Non-pigmented ciliary epithelial cell (primary cell): Measurements from ENCODE around the gene TRABD.
"Not testable (repeated sequence)": the region's sequence is repeated elsewhere in the genome, so short reads cannot be mapped to it uniquely, and the experiment has no call there.

Experiments used
- DNase-seq: peaks from one replicate; pipeline ENCODE4 v3.0.0-alpha.2; 2010; ENCODE audit warnings: low read depth

TRABD gene

DNA sequence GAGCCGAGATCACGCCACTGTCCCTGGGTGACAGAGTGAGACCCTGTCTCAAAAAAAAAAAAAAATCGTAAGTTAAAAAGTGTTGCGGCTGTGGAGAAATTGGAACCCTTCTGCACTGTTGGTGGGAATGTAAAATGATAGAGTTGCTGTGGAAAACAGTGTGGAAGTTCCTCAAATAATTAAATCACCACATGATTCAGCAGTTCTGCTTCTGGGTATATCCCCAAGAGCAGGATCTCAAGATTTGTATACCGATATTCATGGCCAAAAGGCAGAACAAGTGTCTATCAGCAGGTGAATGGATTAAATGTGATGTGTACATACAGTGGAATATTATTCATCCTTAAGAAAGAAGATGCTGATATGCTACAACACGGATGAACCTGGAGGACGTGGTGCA is 18.9 kb downstream of the TRABD start:
- no peak for DNase-seq

DNA sequence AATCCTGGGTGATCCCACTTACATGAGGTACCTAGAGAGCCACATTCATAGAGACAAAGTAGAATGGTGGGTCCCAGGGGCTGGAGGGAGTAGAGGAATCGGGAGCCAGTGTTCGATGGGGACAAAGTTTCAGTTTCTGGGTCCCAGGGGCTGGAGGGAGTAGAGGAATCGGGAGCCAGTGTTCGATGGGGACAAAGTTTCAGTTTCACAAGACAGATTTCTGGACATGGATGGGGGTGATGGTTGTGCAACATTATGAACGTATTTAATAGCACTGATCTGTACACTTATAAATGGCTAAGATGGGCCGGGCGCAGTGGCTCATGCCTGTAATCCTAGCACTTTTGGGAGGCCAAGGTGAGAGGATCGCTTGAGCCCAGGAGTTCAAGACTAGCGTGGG is 19.3 kb downstream of the TRABD start:
- not testable (repeated sequence) for DNase-seq

DNA sequence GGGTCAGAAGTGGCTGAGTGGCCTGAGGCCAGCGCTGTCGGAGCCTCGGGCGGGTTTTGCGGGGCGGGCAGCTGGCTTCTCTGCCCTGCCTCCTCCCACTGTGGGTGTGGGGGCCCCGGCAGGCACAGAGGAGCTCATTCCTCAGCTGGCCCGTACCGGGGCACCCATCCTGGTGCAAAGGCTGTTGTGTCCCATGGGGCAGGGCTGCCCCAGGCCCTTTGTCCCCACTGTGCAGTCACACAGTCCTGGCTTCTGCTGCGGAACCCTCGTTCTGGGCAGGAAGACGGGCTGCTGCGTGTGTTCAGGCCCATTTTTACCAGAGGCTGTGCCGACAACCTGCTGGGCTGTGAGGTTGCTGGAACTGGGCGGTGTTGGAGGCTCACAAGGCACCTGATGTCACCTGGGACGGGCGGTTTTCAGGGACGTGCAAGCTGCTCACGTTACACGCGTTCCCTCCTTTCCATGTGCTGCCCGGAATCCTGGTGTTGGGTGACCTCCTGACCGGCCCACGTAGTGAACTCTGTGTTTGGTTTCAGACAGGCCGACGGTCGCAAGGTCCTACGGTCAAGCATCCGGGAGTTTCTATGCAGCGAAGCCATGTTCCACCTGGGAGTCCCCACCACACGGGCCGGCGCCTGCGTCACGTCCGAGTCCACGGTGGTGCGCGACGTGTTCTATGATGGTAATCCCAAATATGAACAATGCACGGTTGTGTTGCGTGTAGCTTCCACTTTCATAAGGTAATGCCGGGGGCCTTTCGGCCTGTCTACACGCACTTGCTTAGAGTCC is 20.3 kb downstream of the TRABD start:
- DNase-seq, result no peak

DNA sequence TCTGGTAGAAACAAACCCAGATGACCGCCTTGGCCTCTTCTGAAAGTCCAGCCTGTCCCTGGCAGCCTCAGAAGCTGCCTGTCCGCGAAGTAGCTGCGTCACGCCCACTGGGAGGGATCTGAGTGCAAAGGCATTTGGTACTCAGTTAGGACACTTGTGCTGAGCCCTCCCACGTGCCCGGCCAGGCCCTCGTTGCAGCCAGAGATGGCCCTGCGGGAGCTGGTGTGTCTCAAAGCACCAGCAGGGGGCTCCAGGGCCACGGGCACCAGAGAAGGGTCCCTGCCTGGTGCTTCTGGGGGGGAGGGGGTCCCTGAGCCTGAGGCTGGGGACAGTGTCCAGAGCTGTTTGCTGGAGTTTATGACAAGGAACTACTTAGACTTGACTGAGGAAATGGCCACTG is 20.9 kb downstream of the TRABD start:
- no peak for DNase-seq

DNA sequence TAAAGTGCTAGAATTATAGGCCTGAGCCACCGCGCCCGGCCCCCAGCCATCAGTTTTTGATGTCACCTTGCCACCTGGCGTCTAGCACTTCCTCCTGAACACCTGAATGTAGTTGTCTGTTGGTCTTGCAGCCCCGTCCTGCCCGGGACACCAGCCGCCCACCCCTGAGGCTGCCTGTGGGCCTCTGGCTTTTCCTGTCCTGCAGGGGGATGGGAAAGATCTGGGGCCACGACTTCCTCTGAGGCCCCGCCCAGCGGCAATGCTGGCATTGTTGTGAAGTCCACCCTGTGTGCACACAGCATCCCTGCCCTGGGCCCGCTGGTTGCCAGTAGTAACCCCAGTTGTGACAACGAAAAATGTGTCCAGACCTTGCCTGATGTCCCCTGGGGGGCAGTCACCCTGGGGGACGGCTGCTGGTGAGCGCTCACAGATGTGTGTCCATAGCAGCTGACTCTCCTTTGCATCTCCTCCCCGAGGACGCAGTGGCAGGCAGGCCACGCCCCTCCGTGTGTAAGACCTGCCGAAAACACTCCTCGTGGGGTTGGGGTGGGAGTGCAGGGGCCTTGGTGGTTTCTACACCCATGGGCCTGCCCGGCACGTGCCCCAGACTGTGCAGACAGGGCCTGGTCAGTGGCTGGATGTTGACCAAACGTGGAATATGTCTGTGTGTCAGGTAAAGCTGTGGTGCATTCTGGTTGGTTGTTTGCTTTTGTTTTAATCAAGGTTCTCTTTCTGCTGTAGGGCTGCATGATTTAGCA is 21.8 kb downstream of the TRABD start:
- no peak for DNase-seq

DNA sequence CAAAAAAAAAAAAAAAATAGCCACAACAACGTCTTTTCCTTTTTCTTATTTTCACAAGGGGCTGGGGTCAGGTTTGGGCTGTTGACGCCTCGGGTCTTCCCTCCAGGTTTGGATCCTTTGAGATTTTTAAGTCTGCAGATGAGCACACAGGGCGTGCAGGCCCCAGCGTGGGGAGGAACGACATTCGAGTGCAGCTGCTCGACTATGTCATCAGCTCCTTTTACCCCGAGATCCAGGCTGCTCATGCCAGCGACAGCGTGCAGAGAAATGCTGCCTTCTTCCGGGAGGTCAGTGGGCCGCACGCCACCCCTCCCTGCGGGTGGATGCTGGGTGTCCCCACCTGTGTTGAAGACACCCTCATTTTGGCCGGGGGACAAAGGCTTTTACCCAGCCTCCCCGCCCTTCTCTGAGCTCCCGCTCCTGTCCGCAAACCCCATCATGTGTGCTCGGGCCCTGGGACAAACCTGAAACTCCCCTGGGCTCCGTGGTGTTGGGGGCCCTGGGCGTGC is 22.8 kb downstream of the TRABD start:
- no peak for DNase-seq

DNA sequence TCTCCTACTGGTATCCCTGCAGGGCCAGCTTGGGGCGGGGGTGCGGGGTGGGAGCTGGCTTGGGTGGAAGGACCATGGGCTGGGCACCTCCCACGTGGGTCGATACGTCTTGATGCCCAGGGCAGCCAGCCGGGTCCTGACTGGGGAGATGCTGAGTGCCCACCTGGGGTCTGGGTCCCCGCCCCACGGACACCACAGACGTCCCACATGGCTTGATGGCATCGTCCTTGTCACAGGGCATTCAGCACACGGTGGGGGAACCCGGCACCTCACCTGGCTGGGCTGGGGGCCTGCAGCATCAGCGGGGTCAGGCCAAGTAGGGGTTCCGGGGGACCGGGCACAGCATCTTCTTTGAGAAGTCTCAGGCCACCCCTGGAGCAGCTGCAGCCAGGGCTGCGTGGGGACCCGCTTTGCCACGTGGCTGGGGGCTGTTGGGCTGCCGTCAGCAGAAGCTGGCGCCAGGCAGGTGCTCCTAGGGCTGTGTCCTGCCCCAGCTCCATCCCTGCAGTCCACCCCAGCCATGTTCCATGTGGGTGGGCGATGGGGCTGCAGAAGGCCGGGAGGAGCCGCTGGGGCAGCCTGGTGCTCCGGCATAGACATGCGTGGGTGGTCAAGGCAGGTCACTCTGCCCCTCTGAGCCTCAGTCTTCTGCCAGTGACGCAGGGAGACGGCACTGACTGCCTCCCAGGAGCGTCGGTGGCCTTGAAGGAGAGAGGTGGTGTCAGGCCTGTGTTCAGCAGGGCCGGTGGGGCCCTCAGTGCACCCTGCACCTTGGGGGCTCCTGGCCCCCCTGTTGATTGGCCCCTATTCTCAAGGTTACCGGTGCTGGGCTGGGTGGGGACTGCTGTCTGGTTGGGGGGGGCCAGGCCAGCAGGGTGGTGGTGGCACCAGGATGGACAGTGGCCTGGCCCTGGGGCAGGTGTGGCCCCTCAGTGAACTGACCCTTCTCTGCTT is 23.5 kb downstream of the TRABD start:
- DNase-seq, result no peak

DNA sequence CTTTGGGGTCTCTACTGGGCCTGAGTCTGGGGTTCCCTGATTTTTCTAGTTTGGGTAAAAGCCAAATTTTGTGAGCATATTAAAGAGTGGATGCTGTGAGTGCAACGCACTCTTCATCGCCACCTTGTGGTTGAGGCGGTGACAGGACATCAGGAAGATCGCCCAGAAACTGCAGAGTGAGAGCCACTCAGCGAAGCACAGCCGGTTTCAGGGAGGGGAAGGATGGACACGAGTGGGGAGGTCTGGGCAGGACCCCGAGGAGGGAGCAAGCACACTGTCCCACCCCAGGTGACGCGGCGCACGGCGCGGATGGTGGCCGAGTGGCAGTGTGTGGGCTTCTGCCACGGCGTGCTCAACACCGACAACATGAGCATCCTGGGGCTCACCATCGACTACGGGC is 24.2 kb downstream of the TRABD start:
- DNase-seq, result peak; percentile 9

DNA sequence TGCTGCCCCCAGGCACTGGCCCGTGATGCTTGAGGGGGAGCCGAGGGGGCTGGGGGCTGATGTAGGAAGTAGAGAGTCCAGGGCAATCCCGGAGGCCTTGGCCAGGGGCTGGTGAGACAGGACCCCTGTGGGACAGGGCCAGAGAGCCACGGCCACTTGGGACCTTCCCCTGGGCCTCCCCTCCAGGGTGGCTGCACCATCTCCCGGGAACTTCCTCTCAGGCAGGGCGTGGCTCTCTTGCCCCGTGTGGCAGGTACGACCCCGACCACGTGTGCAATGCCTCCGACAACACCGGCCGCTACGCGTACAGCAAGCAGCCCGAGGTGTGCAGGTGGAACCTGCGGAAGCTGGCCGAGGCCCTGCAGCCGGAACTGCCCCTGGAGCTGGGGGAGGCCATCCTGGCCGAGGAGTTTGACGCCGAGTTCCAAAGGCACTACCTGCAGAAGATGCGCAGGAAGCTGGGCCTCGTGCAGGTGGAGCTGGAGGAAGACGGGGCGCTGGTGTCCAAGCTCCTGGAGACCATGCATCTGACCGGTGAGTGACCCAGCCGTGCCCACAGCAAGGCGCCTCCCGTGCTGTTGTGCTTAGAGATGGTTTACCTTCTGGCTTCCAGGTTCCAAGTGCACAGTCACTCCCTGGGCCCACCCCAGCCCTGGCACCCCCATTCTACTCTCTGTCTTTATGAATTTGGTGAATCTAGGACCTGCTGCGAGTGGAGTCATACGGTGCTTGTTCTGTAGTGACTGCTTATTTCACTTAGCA is 24.8 kb downstream of the TRABD start:
- no peak for DNase-seq

DNA sequence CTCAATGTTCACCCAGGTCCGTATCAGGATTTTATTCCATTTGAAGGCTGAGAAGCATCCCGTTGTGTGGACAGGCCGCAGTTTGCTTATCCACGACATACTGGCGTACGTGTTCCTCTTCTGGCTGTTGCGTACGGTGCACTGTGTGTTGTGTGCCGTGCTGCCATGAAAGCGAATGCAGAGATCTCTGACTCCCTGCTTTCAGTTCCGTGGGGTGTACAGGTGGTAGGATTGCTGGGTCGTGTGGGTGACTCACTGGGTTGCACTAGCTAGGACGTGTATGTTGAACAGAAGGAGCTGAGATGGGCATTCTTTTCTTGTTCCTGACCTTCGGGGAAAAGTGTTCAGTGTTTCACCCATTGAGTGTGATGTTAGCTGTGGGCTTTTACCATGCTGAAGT is 25.4 kb downstream of the TRABD start:
- no peak for DNase-seq

DNA sequence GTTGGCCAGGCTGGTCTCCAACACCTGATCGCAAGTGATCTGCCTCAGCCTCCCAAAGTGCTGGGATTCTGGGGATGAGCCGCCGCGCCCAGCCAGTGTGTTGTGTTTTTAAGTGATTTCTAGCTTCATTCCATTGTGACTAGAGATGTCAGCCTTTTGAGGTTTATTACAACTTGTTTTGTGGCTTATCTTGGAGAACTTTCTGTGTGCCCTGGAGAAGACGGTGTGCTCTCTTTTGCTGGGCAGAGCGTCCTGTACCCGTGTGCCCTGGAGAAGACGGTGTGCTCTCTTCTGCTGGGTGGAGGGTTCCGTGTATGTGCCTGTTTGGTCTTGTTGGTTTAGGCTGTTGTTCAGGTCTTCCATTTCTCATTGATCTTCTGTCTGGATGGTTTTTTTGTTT is 27.6 kb downstream of the TRABD start:
- no peak for DNase-seq

DNA sequence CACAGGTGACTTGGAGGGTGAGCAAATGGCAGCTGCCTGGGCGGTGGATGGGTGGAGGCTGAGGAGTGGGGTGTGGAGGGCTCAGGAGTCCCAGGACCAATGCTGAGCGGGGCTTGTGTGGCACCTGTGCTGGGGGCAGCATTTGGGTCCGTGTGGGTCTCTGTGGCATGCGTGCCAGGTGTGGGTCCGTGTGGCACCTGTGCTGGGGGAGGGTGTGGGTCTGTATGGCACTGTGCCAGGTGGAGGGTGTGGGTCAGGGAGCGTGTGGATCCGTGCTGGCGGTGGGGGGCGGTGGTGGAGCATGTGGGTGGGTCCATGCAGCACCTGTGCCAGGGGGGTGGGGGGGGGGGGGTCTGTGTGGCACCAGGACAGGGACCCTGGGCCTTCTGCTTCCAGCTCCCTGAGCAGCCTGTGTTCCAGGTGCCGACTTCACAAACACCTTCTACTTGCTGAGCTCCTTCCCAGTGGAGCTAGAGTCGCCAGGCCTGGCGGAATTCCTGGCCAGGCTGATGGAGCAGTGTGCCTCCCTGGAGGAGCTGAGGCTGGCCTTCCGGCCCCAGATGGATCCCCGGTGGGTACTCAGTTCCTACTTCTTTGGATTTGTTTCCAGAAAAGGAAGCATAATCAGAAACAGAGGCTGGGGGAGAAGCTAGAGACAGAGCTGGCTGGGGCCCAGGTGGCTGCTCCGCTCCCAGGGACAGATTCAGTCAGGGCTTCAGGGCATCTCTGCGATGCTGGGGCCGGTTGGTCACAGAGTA is 29.8 kb downstream of the TRABD start:
- no peak for DNase-seq

DNA sequence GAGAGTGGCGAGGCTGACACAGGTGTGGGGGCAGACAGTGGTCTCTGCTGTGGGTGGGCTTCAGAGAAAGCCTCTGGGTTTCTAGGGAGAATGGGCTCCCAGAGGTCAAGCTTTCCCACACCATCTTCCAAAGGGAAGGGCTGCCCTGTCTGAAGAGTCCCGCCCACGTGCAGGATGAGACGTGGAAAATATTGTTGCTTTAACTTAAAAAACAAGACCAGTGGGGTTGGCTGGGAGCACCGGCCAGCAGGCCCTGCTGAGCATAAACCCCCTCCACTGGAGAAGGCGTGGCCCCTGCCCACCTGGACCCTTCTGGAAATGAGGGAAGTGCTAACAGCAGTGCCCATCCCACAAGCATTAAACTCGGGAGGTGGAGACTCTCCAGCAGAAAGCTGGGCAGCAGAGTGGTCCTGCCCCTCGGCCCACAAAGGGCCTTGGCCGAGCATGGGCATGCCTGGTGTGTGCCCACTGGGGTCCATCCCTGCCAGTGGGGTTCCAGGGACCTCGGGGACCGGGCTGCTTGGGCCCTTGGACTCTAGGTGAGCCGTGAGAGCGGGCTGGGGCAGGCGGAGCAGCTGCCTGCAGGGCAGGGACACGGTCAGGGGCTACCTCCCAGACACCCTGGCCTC is 30.5 kb downstream of the TRABD start:
- no peak for DNase-seq

DNA sequence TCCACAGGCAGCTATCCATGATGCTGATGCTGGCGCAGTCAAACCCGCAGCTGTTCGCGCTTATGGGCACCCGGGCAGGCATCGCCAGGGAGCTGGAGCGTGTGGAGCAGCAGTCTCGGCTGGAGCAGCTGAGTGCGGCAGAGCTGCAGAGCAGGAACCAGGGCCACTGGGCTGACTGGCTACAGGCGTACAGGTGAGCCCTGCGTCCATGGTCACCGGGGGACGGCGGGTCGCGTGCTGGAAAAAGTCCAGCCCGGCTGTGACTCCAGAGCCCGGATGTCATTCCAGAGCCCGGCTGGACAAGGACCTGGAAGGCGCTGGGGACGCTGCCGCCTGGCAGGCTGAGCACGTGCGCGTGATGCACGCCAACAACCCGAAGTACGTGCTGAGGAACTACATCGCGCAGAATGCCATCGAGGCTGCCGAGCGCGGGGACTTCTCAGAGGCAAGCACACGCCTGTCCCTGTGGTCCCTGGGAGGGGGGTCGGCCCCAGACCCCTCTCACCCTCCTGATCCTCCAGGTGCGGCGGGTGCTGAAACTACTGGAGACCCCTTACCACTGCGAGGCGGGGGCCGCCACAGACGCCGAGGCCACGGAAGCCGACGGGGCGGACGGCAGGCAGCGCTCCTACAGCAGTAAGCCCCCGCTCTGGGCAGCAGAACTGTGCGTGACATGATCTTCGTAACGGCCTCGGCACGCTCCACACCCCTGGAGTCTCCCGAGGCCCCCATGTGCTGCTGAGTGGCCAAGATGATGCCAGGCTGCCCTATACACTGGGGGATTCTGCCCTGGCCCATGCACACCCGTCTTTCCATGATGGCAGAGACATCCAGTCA is 31.2 kb downstream of the TRABD start:
- DNase-seq, result no peak

DNA sequence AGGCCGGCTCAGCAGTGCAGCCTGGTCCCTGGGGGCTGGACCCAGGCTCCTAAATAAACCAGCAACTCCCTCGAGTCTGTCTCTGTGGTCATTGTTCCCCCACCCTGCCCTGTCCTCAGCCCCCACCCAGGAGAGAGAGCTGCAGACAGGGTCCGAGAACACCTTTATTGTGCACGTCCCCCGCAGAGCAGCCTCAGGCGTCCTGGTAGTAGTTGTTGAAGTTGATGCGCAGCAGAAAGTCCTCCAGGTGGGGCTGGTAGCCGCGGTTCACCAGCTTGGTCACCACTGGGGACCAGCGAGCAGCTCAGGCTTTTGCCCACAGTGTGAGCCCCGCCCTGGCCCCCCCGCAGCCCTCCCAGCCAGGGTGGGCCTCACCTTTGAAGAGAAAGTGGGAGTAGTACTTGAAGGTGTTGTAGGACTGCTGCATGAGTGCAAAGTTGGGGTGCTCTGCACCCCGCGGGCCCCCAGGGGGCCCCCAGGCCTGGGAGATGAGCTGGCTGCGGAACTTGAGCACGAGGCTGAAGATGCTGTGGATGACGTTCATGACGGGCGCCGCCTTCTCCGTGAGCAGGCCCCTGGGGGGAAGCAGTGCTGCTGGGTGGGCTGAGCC is 31.9 kb downstream of the TRABD start:
- DNase-seq, result no peak

DNA sequence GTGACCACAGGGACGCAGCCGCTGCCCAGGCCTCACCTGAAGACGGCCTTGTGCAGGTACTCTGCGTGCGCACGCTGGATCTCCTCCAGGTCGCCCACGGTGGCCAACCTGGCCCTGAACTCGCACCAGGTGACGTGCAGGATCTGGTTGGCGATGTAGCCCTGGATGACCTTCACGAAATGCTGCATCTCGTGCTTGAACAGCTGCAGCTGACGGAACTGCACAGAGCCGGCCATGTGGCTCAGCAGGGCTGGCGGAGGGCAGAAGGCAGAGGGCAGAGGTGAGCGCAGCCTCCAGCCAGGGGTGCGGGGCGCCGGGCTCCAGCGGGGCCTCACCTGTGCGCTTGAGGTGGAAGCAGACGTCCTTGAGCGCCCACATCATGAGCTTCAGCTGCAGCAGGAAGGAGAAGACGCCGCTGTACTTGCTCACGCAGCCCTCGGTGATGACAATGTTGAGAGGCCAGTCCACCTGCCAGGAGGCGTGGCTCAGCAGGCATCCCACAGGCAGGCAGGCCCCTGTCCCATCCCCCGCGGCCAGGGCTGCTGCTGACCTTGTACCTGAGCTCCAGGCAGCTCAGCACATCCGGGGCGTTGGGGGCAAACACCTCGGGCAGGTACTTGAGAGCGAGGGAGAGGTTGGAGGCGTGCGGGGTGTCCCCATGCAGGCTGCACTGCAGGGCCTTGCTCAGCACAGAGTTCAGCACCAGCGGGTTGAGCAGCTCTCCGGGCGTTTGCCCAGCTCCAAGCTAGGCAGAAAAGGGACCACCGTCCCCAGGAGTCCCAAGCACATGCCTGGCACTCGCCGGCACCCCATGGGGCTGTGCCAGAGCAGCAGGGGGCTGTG is 32.7 kb downstream of the TRABD start:
- DNase-seq, result no peak

DNA sequence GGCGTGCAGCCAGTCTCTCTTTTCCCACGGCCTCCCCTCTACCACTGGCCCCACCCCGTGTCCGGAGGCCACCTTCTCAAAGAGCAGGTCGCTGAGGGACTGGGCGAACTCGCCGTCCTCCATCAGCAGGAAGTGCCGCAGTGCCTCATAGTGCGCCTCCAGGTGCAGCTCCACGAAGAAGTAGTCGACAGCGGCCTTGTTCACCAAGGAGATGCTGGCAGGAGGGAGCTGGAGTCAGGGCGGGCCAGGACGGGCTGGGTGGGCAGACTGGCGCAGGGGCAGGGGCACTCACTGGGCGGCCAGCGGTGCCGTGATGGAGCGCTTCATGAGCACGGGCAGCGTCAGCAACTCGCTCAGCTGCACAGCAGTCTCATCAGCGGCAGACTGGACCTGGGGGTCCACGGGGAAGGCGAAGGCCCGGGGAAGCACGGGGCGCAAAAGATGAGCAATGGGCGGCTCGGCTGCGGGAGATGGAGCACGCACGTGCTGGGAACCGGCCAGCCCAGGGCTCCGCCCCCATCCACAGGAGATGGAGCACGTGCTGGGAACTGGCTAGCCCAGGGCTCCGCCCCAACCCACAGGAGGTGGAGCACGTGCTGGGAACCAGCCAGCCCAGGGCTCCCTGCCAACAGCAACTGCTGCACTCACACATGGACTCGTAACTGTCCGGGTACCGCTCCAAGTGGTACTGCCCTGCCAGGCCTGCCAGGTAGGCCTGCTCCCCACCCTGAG is 33.4 kb downstream of the TRABD start:
- no peak for DNase-seq
